GM12878 (cell line): ENCODE results near the gene LAMB4. TPM values are rescaled to one million over a fixed set of nuclear protein-coding genes. Genes with fewer than 3 reads are reported as not detected.
A peak's percentile ranks its signal among the peaks of the same experiment; 100 is the strongest.

ENCODE experiments used
- CBX3 ChIP-seq: fragments of 200-600 bp; sonication (generic); IDR thresholded peaks from 2 replicates; pipeline ENCODE4 v1.6.1; 2016; ENCODE audit warnings: low read depth, borderline replicate concordance
- CTCF ChIP-seq, 3 experiments: IDR thresholded peaks in 2 of 3; conservative IDR thresholded peaks in 1 of 3; 2 replicates each; pipeline ENCODE4 v1.5.1; 2011; ENCODE audit warnings: low read depth in 3 of 3, low read length in 3 of 3, mild to moderate bottlenecking in 3 of 3, control low read depth in 2 of 3, moderate library complexity in 2 of 3, inconsistent platforms in 1 of 3, mixed read lengths in 1 of 3; ENCODE audit not compliant: control insufficient read depth in 2 of 3, insufficient read depth in 1 of 3; ENCODE audit errors: extremely low read depth in 1 of 3
- EGR1 ChIP-seq, 2 experiments: IDR thresholded peaks; 1 replicate in 1 of 2; 2 replicates in 1 of 2; pipeline ENCODE4 v1.6.1; 2011 to 2012; ENCODE audit warnings: low read depth in 2 of 2, low read length in 2 of 2, borderline replicate concordance in 1 of 2, mild to moderate bottlenecking in 1 of 2, moderate library complexity in 1 of 2
- FOXM1 ChIP-seq: IDR thresholded peaks from 2 replicates; pipeline ENCODE4 v1.6.1; 2012; ENCODE audit warnings: low read depth, mild to moderate bottlenecking, inconsistent platforms, low read length, moderate library complexity
- HDGF ChIP-seq: fragments of 450-650 bp; IDR thresholded peaks from 2 replicates; pipeline ENCODE4 v1.6.1; 2016; ENCODE audit warnings: antibody characterized with exemption
- IRF4 ChIP-seq: IDR thresholded peaks from 2 replicates; pipeline ENCODE4 v1.6.1; 2011; ENCODE audit warnings: low read depth, low read length
- MEF2A ChIP-seq: IDR thresholded peaks from 2 replicates; pipeline ENCODE4 v1.6.1; 2011; ENCODE audit warnings: low read depth, mild to moderate bottlenecking, low read length, moderate library complexity; ENCODE audit not compliant: insufficient read depth
- MLLT1 ChIP-seq: fragments of 450-650 bp; IDR thresholded peaks from 2 replicates; pipeline ENCODE4 v1.6.1; 2016; ENCODE audit warnings: mild to moderate bottlenecking
- PKNOX1 ChIP-seq: fragments of 450-650 bp; IDR thresholded peaks from 2 replicates; pipeline ENCODE4 v1.6.1; 2016; ENCODE audit warnings: mild to moderate bottlenecking
- POLR2AphosphoS2 ChIP-seq: IDR thresholded peaks from 2 replicates; pipeline ENCODE4 v1.6.1; 2011; ENCODE audit warnings: low read depth, mild to moderate bottlenecking, low read length, improper control_type of control experiment, moderate library complexity
- RELB ChIP-seq: fragments of 450-650 bp; IDR thresholded peaks from 2 replicates; pipeline ENCODE4 v1.6.1; 2017; ENCODE audit warnings: low read depth, mild to moderate bottlenecking, moderate library complexity
- TAF1 ChIP-seq: IDR thresholded peaks from 2 replicates; pipeline ENCODE4 v1.6.1; 2011; ENCODE audit warnings: mild to moderate bottlenecking, low read depth, low read length, borderline replicate concordance
- ZNF687 ChIP-seq: fragments of 450-650 bp; IDR thresholded peaks from 2 replicates; pipeline ENCODE4 v1.6.1; 2017; ENCODE audit warnings: mild to moderate bottlenecking, moderate library complexity
- polyA plus RNA-seq, 11 experiments: library from polyadenylated mRNA; depleted of rRNA in 4 of 11; unstranded in 6 of 11; stranded (reverse) in 5 of 11; fragments of >200 nt; fragmentation: Nextera tagmentation in 4 of 11; fragmentation: Illumina TruSeq in 1 of 11; extraction: Ambion mirVana in 4 of 11; extraction: Trizol in 1 of 11; gene quantifications; 1 replicate in 1 of 11; 2 replicates in 10 of 11; pipeline versions ENCODE4 v1.2.1 to v1.2.3, GENCODE V29; 2011 to 2016; ENCODE audit warnings: inconsistent platforms in 2 of 11, missing spikeins in 2 of 11, low read depth in 1 of 11
- total RNA-seq, 4 experiments: library from RNA; depleted of rRNA in 3 of 4; stranded (reverse); fragments of >200 nt in 3 of 4; fragmentation: Illumina TruSeq in 1 of 4; extraction: Trizol in 1 of 4; gene quantifications; 2 replicates each; pipeline versions ENCODE4 v1.2.1 to v1.2.3, GENCODE V29; 2013 to 2021

LAMB4 gene
- total and polyA plus RNA-seq, 10 of the 15 experiments (the other 5 are each of a cell fraction or from before 2014, with no cell fraction given) = 0.04 to 0.06 TPM; not detected in 8

- TF ChIP-seq MLLT1 (0 out of 2 replicates have a peak, but pooled peaks have one; percentile 20), POLR2AphosphoS2 (no peak), ZNF687 (no peak), RELB (peak; percentile 55), CTCF (IDR thresholded peaks at IDR 0.05 in 2 of 3, conservative IDR thresholded peaks at IDR 0.05 in 1 of 3; ENCODE audit: control insufficient read depth in 2 of 3, extremely low read depth in 1 of 3, insufficient read depth in 1 of 3, low read depth in 3 of 3, low read length in 3 of 3) (peak; percentile 81 to 94 (median 89)), CBX3 (no peak), PKNOX1 (no peak), MEF2A (0 out of 2 replicates have a peak, but pooled peaks have one; percentile 17), HDGF (no peak), FOXM1 (peak; percentile 53; the same call in 1 of the 2 replicates), TAF1 (no peak), EGR1 (IDR thresholded peaks at IDR 0.05; ENCODE audit: borderline replicate concordance in 1 of 2, low read depth in 2 of 2, low read length in 2 of 2) (no peak), IRF4 (no peak)
- TF ChIP-seq, all 136 proteins: peak for 15
Observed at GRCh38 chr7:108146070-108146842, 16.1 kb upstream of the LAMB4 start (continued).
